ENCODE results near the gene IFNA16. TPM values are rescaled to one million over a fixed set of nuclear protein-coding genes. Genes with fewer than 3 reads are reported as not detected.

Gene IFNA16
- total RNA-seq, 2 donors from 2014 or later = not detected

Other genes with a start within 250 kb of the IFNA16 start
- gene HACD4, start 185.7 kb downstream of the IFNA16 start, total RNA-seq = 1 to 10 TPM; 1.6 to 1.7 TPM
- not detected for gene IFNB1, start 139.4 kb downstream of the IFNA16 start, total RNA-seq
- not detected for gene IFNW1, start 75.5 kb downstream of the IFNA16 start, total RNA-seq
- gene IFNA21, start 50.7 kb downstream of the IFNA16 start, total RNA-seq = not detected
- not detected for gene IFNA4, start 29.7 kb downstream of the IFNA16 start, total RNA-seq
- not detected for gene IFNA7, start 15.1 kb downstream of the IFNA16 start, total RNA-seq
- not detected for gene IFNA10, start 10.2 kb downstream of the IFNA16 start, total RNA-seq
- not detected for gene IFNA17, start 10.9 kb upstream of the IFNA16 start, total RNA-seq
- gene IFNA14, start 22.7 kb upstream of the IFNA16 start, total RNA-seq = not detected
- gene IFNA5, start 88.0 kb upstream of the IFNA16 start, total RNA-seq = not detected
- 10 to 100 TPM; 24.6 to 32.0 TPM for gene KLHL9, start 118.1 kb upstream of the IFNA16 start, total RNA-seq
- gene IFNA6, start 133.6 kb upstream of the IFNA16 start, total RNA-seq = not detected
- gene IFNA13, start 150.7 kb upstream of the IFNA16 start, total RNA-seq = not detected
- not detected for gene IFNA2, start 168.1 kb upstream of the IFNA16 start, total RNA-seq
- not detected for gene IFNA8, start 191.8 kb upstream of the IFNA16 start, total RNA-seq
- not detected for gene IFNA1, start 223.1 kb upstream of the IFNA16 start, total RNA-seq

All from endodermal cell (in vitro differentiated cells).